Stimulated activated CD8-positive, alpha-beta memory T cell treated with anti-CD3 and anti-CD28 coated beads, Interleukin-4, amount 100 ng/mL, for 1 hour (primary cell): ENCODE results near the gene SWAP70.
"Not testable (repeated sequence)": the region's sequence is repeated elsewhere in the genome, so short reads cannot be mapped to it uniquely, and the experiment has no call there.

ENCODE experiments used
- DNase-seq, 2 donors: peaks; one replicate each; pipeline ENCODE4 v3.0.0-alpha.2; 2020; ENCODE audit warnings: low read depth in 2 of 2, low spot score in 1 of 2

SWAP70 gene

GRCh38 chr11:9719566-9720289 is 55.9 kb downstream of the SWAP70 start:
- DNase-seq: no peak

GRCh38 chr11:9720290-9720630 is 56.4 kb downstream of the SWAP70 start:
- no peak for DNase-seq

GRCh38 chr11:9722023-9722422 is 58.1 kb downstream of the SWAP70 start:
- no peak for DNase-seq

- no peak for DNase-seq
Observed at GRCh38 chr11:9722893-9723292, 59.0 kb downstream of the SWAP70 start.

- no peak for DNase-seq
Observed at GRCh38 chr11:9726321-9727022, 62.6 kb downstream of the SWAP70 start.

GRCh38 chr11:9728058-9728457 is 64.2 kb downstream of the SWAP70 start:
- no peak for DNase-seq

GRCh38 chr11:9731256-9731655 is 67.4 kb downstream of the SWAP70 start:
- no peak for DNase-seq

GRCh38 chr11:9732453-9732852 is 68.6 kb downstream of the SWAP70 start:
- DNase-seq: no peak

GRCh38 chr11:9733212-9733611 is 69.3 kb downstream of the SWAP70 start:
- no peak for DNase-seq

GRCh38 chr11:9735236-9735635 is 71.4 kb downstream of the SWAP70 start:
- no peak for DNase-seq

GRCh38 chr11:9735919-9736318 is 72.0 kb downstream of the SWAP70 start:
- DNase-seq: no peak

- no peak for DNase-seq
Observed at GRCh38 chr11:9736365-9736764, 72.5 kb downstream of the SWAP70 start.

- no peak for DNase-seq
Observed at GRCh38 chr11:9738116-9738515, 74.2 kb downstream of the SWAP70 start.

GRCh38 chr11:9738707-9739106 is 74.8 kb downstream of the SWAP70 start:
- DNase-seq: no peak

GRCh38 chr11:9739123-9739900 is 75.4 kb downstream of the SWAP70 start:
- DNase-seq: no peak

- no peak for DNase-seq
Observed at GRCh38 chr11:9740202-9740883, 76.5 kb downstream of the SWAP70 start.

- DNase-seq: no peak
Observed at GRCh38 chr11:9741260-9741659, 77.4 kb downstream of the SWAP70 start.

GRCh38 chr11:9743512-9743911 is 79.6 kb downstream of the SWAP70 start:
- not testable (repeated sequence) for DNase-seq

GRCh38 chr11:9745411-9746211 is 81.7 kb downstream of the SWAP70 start:
- DNase-seq: no peak

GRCh38 chr11:9747229-9747628 is 83.4 kb downstream of the SWAP70 start:
- DNase-seq: no peak

- DNase-seq: no peak
Observed at GRCh38 chr11:9747828-9748227, 84.0 kb downstream of the SWAP70 start.
